Activated naive CD8-positive, alpha-beta T cell treated with anti-CD3 and anti-CD28 coated beads, Interleukin-2, amount 10 ng/mL, durations not matched to agents 7 days and 5 days (primary cell): Measurements from ENCODE around the gene CENPO. TPM values are rescaled to one million over a fixed set of nuclear protein-coding genes. Genes with fewer than 3 reads are reported as not detected.

ENCODE experiments used
- total RNA-seq, 2 experiments: library from RNA; stranded (reverse); gene quantifications; one replicate each; pipeline ENCODE4 v1.2.3, GENCODE V29; 2021

Gene CENPO
- total RNA-seq, 2 experiments from 2014 or later = 38.8 to 39.0 TPM

Other genes starting within 250 kb of the CENPO start
- gene PTRHD1, start within 50 bp of the CENPO start, total RNA-seq = 10 to 100 TPM; 17.3 to 19.8 TPM
- gene ADCY3, start 126.8 kb downstream of the CENPO start, total RNA-seq = 10 to 100 TPM; 29.5 to 32.5 TPM
- gene DNAJC27, start 178.5 kb downstream of the CENPO start, total RNA-seq = 1 to 10 TPM; 9.3 to 9.6 TPM
- gene EFR3B, start 248.7 kb downstream of the CENPO start, total RNA-seq = under 1 TPM; 0.08 to 0.11 TPM